Upper lobe of left lung (tissue), 6 donors: ENCODE data around the gene STAT5A. TPM values are rescaled to one million over a fixed set of nuclear protein-coding genes. Genes with fewer than 3 reads are reported as not detected.

ENCODE experiments used
- ATAC-seq, 2 donors: fragments of 200-7000 bp; cut with Tn5 transposase; one replicate each; pipeline ENCODE4 v1.9.1; 2022; ENCODE audit warnings: mild to moderate bottlenecking in 2 of 2, moderate library complexity in 2 of 2; ENCODE audit not compliant: low FRiP score in 2 of 2
- DNase-seq, 2 donors: peaks; one replicate each; pipeline ENCODE4 v3.0.0-alpha.2; 2019 to 2020
- H3K27ac ChIP-seq, 4 donors: fragments of 200-600 bp; sonication (generic); one replicate each; pipeline ENCODE4 v1.5.1; 2016 to 2019
- H3K27me3 ChIP-seq, 4 donors: fragments of 200-600 bp; sonication (generic); one replicate each; pipeline ENCODE4 v1.5.1; 2017 to 2019
- H3K36me3 ChIP-seq, 4 donors: fragments of 200-600 bp; sonication (generic); one replicate each; pipeline ENCODE4 v1.5.1; 2016 to 2019
- H3K4me1 ChIP-seq, 4 donors: fragments of 200-600 bp; sonication (generic); one replicate each; pipeline ENCODE4 v1.5.1; 2018 to 2019
- H3K4me3 ChIP-seq, 4 donors: fragments of 200-600 bp; sonication (generic); one replicate each; pipeline ENCODE4 v1.5.1; 2017 to 2019; ENCODE audit warnings: mild to moderate bottlenecking in 2 of 4, moderate library complexity in 1 of 4
- H3K9me3 ChIP-seq, 4 donors: fragments of 200-600 bp; sonication (generic); one replicate each; pipeline ENCODE4 v1.5.1; 2018 to 2019
- CTCF ChIP-seq, 6 experiments: fragments of 450-650 bp in 4 of 6; fragments of 200-600 bp in 2 of 6; sonication (generic) in 2 of 6; IDR thresholded peaks; one replicate each; pipeline ENCODE4 v1.5.1; 2016 to 2019; ENCODE audit warnings: antibody characterized with exemption in 6 of 6
- EP300 ChIP-seq, 4 donors: sonication (generic); formaldehyde crosslinking; IDR thresholded peaks; one replicate each; pipeline ENCODE4 v1.5.1; 2017; ENCODE audit warnings: antibody characterized with exemption in 4 of 4, control low read depth in 2 of 4
- POLR2A ChIP-seq, 4 donors: fragments of 450-650 bp; IDR thresholded peaks; one replicate each; pipeline ENCODE4 v1.5.1; 2016 to 2017; ENCODE audit warnings: antibody characterized with exemption in 4 of 4, mild to moderate bottlenecking in 2 of 4
- POLR2AphosphoS5 ChIP-seq, 2 donors: sonication (generic); formaldehyde crosslinking; IDR thresholded peaks; one replicate each; pipeline ENCODE4 v1.5.1; 2017; ENCODE audit warnings: antibody characterized with exemption in 2 of 2
- WGBS, 2 donors: methylation state at CpG; one replicate each; pipeline ENCODE4 v1.1.5; 2017 to 2018; 5-methylcytosine and 5-hydroxymethylcytosine counted together
- total RNA-seq, 6 donors: library from RNA; depleted of rRNA in 4 of 6; stranded (reverse); fragments of >200 nt in 4 of 6; gene quantifications; one replicate each; pipeline versions ENCODE4 v1.1.0 to v1.2.1, GENCODE V29; 2016 to 2021
- donor health status: DM: no; HTN: no; CAD: no; lungs with moderate emphysema.
- donor health status: DM: no; HTN: yes; CAD: no; lungs with severe emphysema.

The STAT5A gene
- total RNA-seq, 6 donors from 2014 or later, result 33.7 to 119 (median 70.3) TPM

- H3K4me3 ChIP-seq, result no peak overlapping the region
- peak overlapping the region; percentile 32 to 80 (median 75) for H3K27ac ChIP-seq
- DNase-seq (no peak), ATAC-seq (no peak)
- no peaks in the 10 kb centered on the region for H3K27me3 ChIP-seq
- no peaks in the 10 kb centered on the region for H3K9me3 ChIP-seq
- H3K36me3 ChIP-seq, result peaks cover 31 to 90% (median 71%) of the 10 kb centered on the region in 4 donors
- WGBS, 2 donors, result 71 to 73% methylated on average over 6 to 9 of the region's 9 CpGs
- TF ChIP-seq EP300 (IDR thresholded peaks at IDR 0.05) (no peak), POLR2A (IDR thresholded peaks at IDR 0.05) (no peak), CTCF (IDR thresholded peaks at IDR 0.05) (no peak), POLR2AphosphoS5 (IDR thresholded peaks at IDR 0.05) (no peak)
- peaks cover 34 to 51% (median 47%) of the 10 kb centered on the region in 4 donors for H3K4me1 ChIP-seq
Measured at GRCh38 chr17:42310787-42311215, 22.5 kb downstream of the STAT5A start.

GRCh38 chr17:42311240-42312034 lies 23.1 kb downstream of the STAT5A start:
- TF ChIP-seq POLR2A (IDR thresholded peaks at IDR 0.05) (peak in 2 of 4 donors; percentile 4 to 9), POLR2AphosphoS5 (IDR thresholded peaks at IDR 0.05) (peak; percentile 65 to 70), CTCF (IDR thresholded peaks at IDR 0.05) (no peak), EP300 (IDR thresholded peaks at IDR 0.05) (no peak)
- H3K27ac ChIP-seq, result peak overlapping the region; percentile 50 to 80 (median 75)
- H3K4me3 ChIP-seq, result peak overlapping the region in 1 of 4 donors; percentile 19
- 52 to 53% methylated on average over 18 to 19 of the region's 19 CpGs for WGBS, 2 donors
- ATAC-seq (peak; percentile 93 to 95), DNase-seq (peak; percentile 78 to 97)
- H3K27me3 ChIP-seq, result no peaks in the 10 kb centered on the region
- peaks cover 34 to 51% (median 48%) of the 10 kb centered on the region in 4 donors for H3K4me1 ChIP-seq
- no peaks in the 10 kb centered on the region for H3K9me3 ChIP-seq
- H3K36me3 ChIP-seq, result peaks cover 30 to 90% (median 72%) of the 10 kb centered on the region in 4 donors

DNA sequence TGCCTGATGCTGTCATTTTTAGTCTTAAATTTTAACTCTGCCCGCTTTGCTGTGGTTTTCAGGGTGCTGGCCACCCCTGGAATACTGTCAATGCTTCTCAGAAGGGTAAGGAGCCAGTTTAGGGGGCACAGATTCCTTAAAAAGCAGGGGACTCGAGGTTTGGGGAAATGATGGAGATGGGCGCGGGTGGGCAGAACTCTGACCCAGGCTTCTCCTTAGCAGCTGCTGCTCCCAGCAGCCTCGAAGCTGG lies 23.7 kb downstream of the STAT5A start:
- peaks cover 34 to 51% (median 48%) of the 10 kb centered on the region in 4 donors for H3K4me1 ChIP-seq
- 18 to 26% methylated on average over 4 to 5 of the region's 5 CpGs for WGBS, 2 donors
- peak overlapping the region in 1 of 4 donors; percentile 19 for H3K4me3 ChIP-seq
- peak overlapping the region; percentile 50 to 80 (median 75) for H3K27ac ChIP-seq
- no peaks in the 10 kb centered on the region for H3K9me3 ChIP-seq
- DNase-seq (no peak), ATAC-seq (no peak)
- peaks cover 28 to 90% (median 72%) of the 10 kb centered on the region in 4 donors for H3K36me3 ChIP-seq
- H3K27me3 ChIP-seq, result no peaks in the 10 kb centered on the region
- TF ChIP-seq CTCF (IDR thresholded peaks at IDR 0.05) (no peak), POLR2AphosphoS5 (IDR thresholded peaks at IDR 0.05) (no peak), POLR2A (IDR thresholded peaks at IDR 0.05) (no peak), EP300 (IDR thresholded peaks at IDR 0.05) (no peak)

- H3K36me3 ChIP-seq, result peaks cover 31 to 90% (median 72%) of the 10 kb centered on the region in 4 donors
- peak overlapping the region; percentile 50 to 80 (median 75) for H3K27ac ChIP-seq
- DNase-seq (peak; percentile 91 to 93), ATAC-seq (peak; percentile 82 to 88)
- H3K4me1 ChIP-seq, result peaks cover 34 to 51% (median 48%) of the 10 kb centered on the region in 4 donors
- TF ChIP-seq POLR2A (IDR thresholded peaks at IDR 0.05), result no peak
- TF ChIP-seq CTCF (IDR thresholded peaks at IDR 0.05), result peak; percentile 43 to 78 (median 74)
- TF ChIP-seq POLR2AphosphoS5 (IDR thresholded peaks at IDR 0.05), result peak; percentile 54 to 76
- TF ChIP-seq EP300 (IDR thresholded peaks at IDR 0.05), result no peak
- H3K27me3 ChIP-seq, result no peaks in the 10 kb centered on the region
- WGBS, 2 donors, result 38 to 59% methylated on average over 21 to 24 of the region's 54 CpGs
- peak overlapping the region in 3 of 4 donors; percentile 4 to 22 (median 19) for H3K4me3 ChIP-seq
- H3K9me3 ChIP-seq, result no peaks in the 10 kb centered on the region
Measured at GRCh38 chr17:42312285-42313130, 24.2 kb downstream of the STAT5A start.
